ENCODE measurements around the gene LRRC4. TPM values are rescaled to one million over a fixed set of nuclear protein-coding genes. Genes with fewer than 3 reads are reported as not detected.

The LRRC4 gene
- total and polyA plus RNA-seq, 2 donors (not counting 3 experiments of a cell fraction or from before 2014, with no cell fraction given), result 3.8 to 4.2 TPM

GRCh38 chr7:127988751-127989150 lies 42.5 kb downstream of the LRRC4 start:
- dilution Hi-C loops (cut with MboI; ENCODE audit: extremely low pct_ligation_motif_present, low sequenced_read_pairs), result no loop called here
- no TSS peak for BruUV-seq (replicated peaks)
- Histone ChIP-seq H3K4me3 (replicated peaks in 1 of 3; ENCODE audit: insufficient read depth in 1 of 3, low read depth in 1 of 3, low read length in 3 of 3) (no peak overlapping the region), H3K9me3 (replicated peaks; ENCODE audit: control insufficient read depth, insufficient read depth, low read length) (no peaks in the 10 kb centered on the region), H3K4me1 (ENCODE audit: control insufficient read depth, extremely low read depth, insufficient read depth, low read length) (no peaks in the 10 kb centered on the region), H2AFZ (ENCODE audit: low read depth, low read length) (no peak overlapping the region), H3K9ac (replicated peaks; ENCODE audit: extremely low read depth, insufficient read depth, low read length) (no peak overlapping the region), H3K79me2 (ENCODE audit: control insufficient read depth, insufficient read depth, low read length) (no peaks in the 10 kb centered on the region), H3K36me3 (ENCODE audit: control insufficient read depth in 2 of 2, extremely low read depth in 1 of 2, insufficient read depth in 2 of 2, low read length in 2 of 2) (peaks cover 5 to 6% of the 10 kb centered on the region in 2 experiments), H3K4me2 (ENCODE audit: insufficient read depth, low read length) (no peak overlapping the region), H3K27ac (ENCODE audit: insufficient read depth, low read depth, low read length) (no peak overlapping the region), H4K20me1 (replicated peaks; ENCODE audit: control insufficient read depth, extremely low read depth, insufficient read depth, low read length) (no peaks in the 10 kb centered on the region), H3K9me1 (replicated peaks; ENCODE audit: control insufficient read depth, extremely low read depth, insufficient read depth, low read length) (no peaks in the 10 kb centered on the region), H3K27me3 (ENCODE audit: control insufficient read depth in 2 of 2, insufficient read depth in 2 of 2, low read length in 2 of 2) (no peaks in the 10 kb centered on the region)
- DNase-seq (ENCODE audit: low read depth, low spot score), result no peak
- TF ChIP-seq POLR2AphosphoS5 (IDR thresholded peaks at IDR 0.05; ENCODE audit: insufficient read depth, low read depth, low read length) (no peak), EZH2 (IDR thresholded peaks at IDR 0.05; ENCODE audit: borderline replicate concordance, low read depth, low read length, severe bottlenecking) (no peak)
- intact Hi-C loops (cut with micrococcal nuclease), result no loop called here
- POLR2A ChIA-PET, result no interaction called here
- no peak for FAIRE-seq
- CTCF ChIA-PET, result no interaction called here

GRCh38 chr7:127986581-127987521 lies 44.4 kb downstream of the LRRC4 start:
- Histone ChIP-seq H3K9me3 (replicated peaks; ENCODE audit: control insufficient read depth, insufficient read depth, low read length) (no peaks in the 10 kb centered on the region), H3K36me3 (ENCODE audit: control insufficient read depth in 2 of 2, extremely low read depth in 1 of 2, insufficient read depth in 2 of 2, low read length in 2 of 2) (peaks cover 2 to 4% of the 10 kb centered on the region in 2 experiments), H3K9me1 (replicated peaks; ENCODE audit: control insufficient read depth, extremely low read depth, insufficient read depth, low read length) (no peaks in the 10 kb centered on the region), H3K79me2 (ENCODE audit: control insufficient read depth, insufficient read depth, low read length) (no peaks in the 10 kb centered on the region), H3K27me3 (ENCODE audit: control insufficient read depth in 2 of 2, insufficient read depth in 2 of 2, low read length in 2 of 2) (no peaks in the 10 kb centered on the region), H3K27ac (ENCODE audit: insufficient read depth, low read depth, low read length) (no peak overlapping the region), H2AFZ (ENCODE audit: low read depth, low read length) (no peak overlapping the region), H3K4me3 (replicated peaks in 1 of 3; ENCODE audit: insufficient read depth in 1 of 3, low read depth in 1 of 3, low read length in 3 of 3) (no peak overlapping the region), H3K4me2 (ENCODE audit: insufficient read depth, low read length) (no peak overlapping the region), H3K4me1 (ENCODE audit: control insufficient read depth, extremely low read depth, insufficient read depth, low read length) (no peaks in the 10 kb centered on the region), H4K20me1 (replicated peaks; ENCODE audit: control insufficient read depth, extremely low read depth, insufficient read depth, low read length) (peaks cover 4% of the 10 kb centered on the region), H3K9ac (replicated peaks; ENCODE audit: extremely low read depth, insufficient read depth, low read length) (no peak overlapping the region)
- intact Hi-C loops (cut with micrococcal nuclease), result no loop called here
- TF ChIP-seq JUN (IDR thresholded peaks at IDR 0.05; ENCODE audit: borderline replicate concordance, insufficient read depth, insufficient read length, low read depth) (no peak), CTCF (IDR thresholded peaks at IDR 0.05; ENCODE audit: extremely low read depth in 1 of 2, insufficient read depth in 1 of 2, low read depth in 1 of 2, low read length in 2 of 2) (no peak), GATA2 (IDR thresholded peaks at IDR 0.05; ENCODE audit: insufficient read depth, insufficient read length, low read depth, low read length) (no peak), POLR2A (IDR thresholded peaks at IDR 0.05; ENCODE audit: low read depth, low read length) (no peak), FOS (IDR thresholded peaks at IDR 0.05; ENCODE audit: borderline replicate concordance, insufficient read depth, low read length) (no peak), MAX (IDR thresholded peaks at IDR 0.05; ENCODE audit: insufficient read depth, insufficient read length) (no peak), MYC (IDR thresholded peaks at IDR 0.05; ENCODE audit: low read depth, low read length) (no peak), EZH2 (IDR thresholded peaks at IDR 0.05; ENCODE audit: borderline replicate concordance, low read depth, low read length, severe bottlenecking) (no peak), POLR2AphosphoS5 (IDR thresholded peaks at IDR 0.05; ENCODE audit: insufficient read depth, low read depth, low read length) (no peak)
- DNase-seq (ENCODE audit: low read depth, low spot score), result no peak
- dilution Hi-C loops (cut with MboI; ENCODE audit: extremely low pct_ligation_motif_present, low sequenced_read_pairs), result no loop called here
- no peak for FAIRE-seq
- BruUV-seq (replicated peaks), result no TSS peak
- ChIA-PET POLR2A (no interaction called here), CTCF (interaction anchor here (1.1 kb wide), 1 partner anchor 53 kb away, joined by 3 read pairs; no protein-coding TSS in a partner anchor)
